ENCODE measurements around the gene EPHA4. TPM values are rescaled to one million over a fixed set of nuclear protein-coding genes. Genes with fewer than 3 reads are reported as not detected.

The EPHA4 gene
- total and polyA plus RNA-seq, 4 donors: 0.43 to 2.3 (median 1.1) TPM

GRCh38 chr2:221506469-221506868, 65.6 kb downstream of the EPHA4 start:
- Histone ChIP-seq H3K27me3 (ENCODE audit: control insufficient read depth in 4 of 4, insufficient read depth in 4 of 4, low read length in 3 of 4) (peaks cover 0 to 2% (median 1%) of the 10 kb centered on the region in 4 donors), H3K9ac (ENCODE audit: low read depth in 1 of 2, low read length in 2 of 2) (no peak overlapping the region), H3K36me3 (ENCODE audit: control insufficient read depth in 4 of 4, insufficient read depth in 3 of 4, low read depth in 1 of 4, low read length in 3 of 4) (no peaks in the 10 kb centered on the region), H3K9me3 (ENCODE audit: control insufficient read depth in 4 of 4, low read length in 3 of 4) (no peaks in the 10 kb centered on the region), H3K4me3 (ENCODE audit: low read depth in 1 of 3, low read length in 3 of 3) (no peak overlapping the region), H3K27ac (ENCODE audit: low read depth in 1 of 2, low read length in 2 of 2) (no peak overlapping the region), H3K4me1 (ENCODE audit: control insufficient read depth in 4 of 4, insufficient read depth in 4 of 4, low read length in 3 of 4) (no peaks in the 10 kb centered on the region)
- WGBS: 89% methylated on average over 2 of the region's 2 CpGs
- no peak for DNase-seq (ENCODE audit: low spot score)
- TF ChIP-seq HNF4A (conservative IDR thresholded peaks at IDR 0.05): no peak
- TF ChIP-seq, protein P1, sequence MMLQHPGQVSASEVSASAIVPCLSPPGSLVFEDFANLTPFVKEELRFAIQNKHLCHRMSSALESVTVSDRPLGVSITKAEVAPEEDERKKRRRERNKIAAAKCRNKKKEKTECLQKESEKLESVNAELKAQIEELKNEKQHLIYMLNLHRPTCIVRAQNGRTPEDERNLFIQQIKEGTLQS (IDR thresholded peaks at IDR 0.05): no peak
- TF ChIP-seq RXRA (IDR thresholded peaks at IDR 0.05): no peak
- TF ChIP-seq FOXA1 (IDR thresholded peaks at IDR 0.05): no peak
- no peak for TF ChIP-seq EGR1 (IDR thresholded peaks at IDR 0.05; ENCODE audit: low read depth in 2 of 2)
- TF ChIP-seq HNF4G (IDR thresholded peaks at IDR 0.05): no peak
- no peak for TF ChIP-seq TAF1 (conservative IDR thresholded peaks at IDR 0.05)
- TF ChIP-seq, protein P2, sequence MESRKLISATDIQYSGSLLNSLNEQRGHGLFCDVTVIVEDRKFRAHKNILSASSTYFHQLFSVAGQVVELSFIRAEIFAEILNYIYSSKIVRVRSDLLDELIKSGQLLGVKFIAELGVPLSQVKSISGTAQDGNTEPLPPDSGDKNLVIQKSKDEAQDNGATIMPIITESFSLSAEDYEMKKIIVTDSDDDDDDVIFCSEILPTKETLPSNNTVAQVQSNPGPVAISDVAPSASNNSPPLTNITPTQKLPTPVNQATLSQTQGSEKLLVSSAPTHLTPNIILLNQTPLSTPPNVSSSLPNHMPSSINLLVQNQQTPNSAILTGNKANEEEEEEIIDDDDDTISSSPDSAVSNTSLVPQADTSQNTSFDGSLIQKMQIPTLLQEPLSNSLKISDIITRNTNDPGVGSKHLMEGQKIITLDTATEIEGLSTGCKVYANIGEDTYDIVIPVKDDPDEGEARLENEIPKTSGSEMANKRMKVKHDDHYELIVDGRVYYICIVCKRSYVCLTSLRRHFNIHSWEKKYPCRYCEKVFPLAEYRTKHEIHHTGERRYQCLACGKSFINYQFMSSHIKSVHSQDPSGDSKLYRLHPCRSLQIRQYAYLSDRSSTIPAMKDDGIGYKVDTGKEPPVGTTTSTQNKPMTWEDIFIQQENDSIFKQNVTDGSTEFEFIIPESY (IDR thresholded peaks at IDR 0.05): no peak

DNA sequence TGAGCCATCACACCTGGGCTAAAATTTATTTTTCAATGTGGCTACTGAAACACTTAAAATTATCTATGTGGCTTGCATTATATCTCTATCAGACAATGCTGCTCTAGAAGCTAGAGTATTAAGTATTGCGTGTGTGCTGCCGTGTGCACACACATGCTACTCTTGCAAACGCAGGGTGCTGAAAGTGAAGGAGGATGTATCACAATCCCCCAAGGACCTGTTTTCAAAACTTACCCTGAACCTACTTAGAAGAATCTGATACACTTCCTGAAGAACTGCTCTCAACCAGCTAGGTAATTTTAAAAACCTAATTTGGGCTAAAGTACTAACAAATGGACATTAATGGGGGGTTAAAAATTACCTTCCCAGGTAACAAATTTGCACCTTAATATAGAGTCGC, 66.5 kb downstream of the EPHA4 start:
- H3K36me3 ChIP-seq (ENCODE audit: control insufficient read depth in 4 of 4, insufficient read depth in 3 of 4, low read depth in 1 of 4, low read length in 3 of 4): no peaks in the 10 kb centered on the region
- H3K27me3 ChIP-seq (ENCODE audit: control insufficient read depth in 4 of 4, insufficient read depth in 4 of 4, low read length in 3 of 4): peaks cover 0 to 2% (median 0%) of the 10 kb centered on the region in 4 donors
- no peak overlapping the region for H3K4me3 ChIP-seq (ENCODE audit: low read depth in 1 of 3, low read length in 3 of 3)
- H3K9ac ChIP-seq (ENCODE audit: low read depth in 1 of 2, low read length in 2 of 2): no peak overlapping the region
- H3K9me3 ChIP-seq (ENCODE audit: control insufficient read depth in 4 of 4, low read length in 3 of 4): no peaks in the 10 kb centered on the region
- 90% methylated on average over 4 of the region's 4 CpGs for WGBS
- H3K4me1 ChIP-seq (ENCODE audit: control insufficient read depth in 4 of 4, insufficient read depth in 4 of 4, low read length in 3 of 4): no peaks in the 10 kb centered on the region
- H3K27ac ChIP-seq (ENCODE audit: low read depth in 1 of 2, low read length in 2 of 2): no peak overlapping the region
- TF ChIP-seq FOXA2 (IDR thresholded peaks at IDR 0.05) (no peak), FOXA1 (IDR thresholded peaks at IDR 0.05) (no peak), NR2F2 (IDR thresholded peaks at IDR 0.05) (no peak), RXRA (IDR thresholded peaks at IDR 0.05) (no peak), TAF1 (conservative IDR thresholded peaks at IDR 0.05) (no peak)
- no peak for DNase-seq (ENCODE audit: low spot score)

DNA sequence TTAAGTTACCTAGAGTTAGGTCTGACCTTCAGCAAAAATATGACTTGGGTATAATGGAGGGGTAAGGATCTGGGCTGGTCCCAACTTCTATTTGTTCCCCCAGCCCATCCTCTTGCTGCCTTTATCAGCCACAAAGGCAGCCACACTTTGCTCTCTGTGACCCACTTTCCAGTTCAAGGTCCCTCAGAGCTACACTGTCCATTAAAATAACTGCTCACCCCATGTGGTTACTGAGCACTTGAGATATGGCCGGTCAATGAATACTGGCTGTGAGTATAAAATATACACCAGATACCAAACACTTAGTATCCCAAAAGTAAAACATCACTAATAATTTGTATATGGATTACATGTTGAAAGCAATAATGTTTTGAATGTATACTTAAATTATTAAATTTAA, 67.2 kb downstream of the EPHA4 start:
- Histone ChIP-seq H3K27ac (ENCODE audit: low read depth in 1 of 2, low read length in 2 of 2) (no peak overlapping the region), H3K4me3 (ENCODE audit: low read depth in 1 of 3, low read length in 3 of 3) (no peak overlapping the region)
- 96% methylated on average over 1 of the region's 1 CpG for WGBS

GRCh38 chr2:221503965-221504364, 68.1 kb downstream of the EPHA4 start:
- no peak for DNase-seq (ENCODE audit: low spot score)
- H3K27ac ChIP-seq (ENCODE audit: low read depth in 1 of 2, low read length in 2 of 2): no peak overlapping the region
- no peaks in the 10 kb centered on the region for H3K36me3 ChIP-seq (ENCODE audit: control insufficient read depth in 4 of 4, insufficient read depth in 3 of 4, low read depth in 1 of 4, low read length in 3 of 4)
- whole genome bisulfite sequencing: 21% methylated on average over 2 of the region's 2 CpGs
- H3K9me3 ChIP-seq (ENCODE audit: control insufficient read depth in 4 of 4, low read length in 3 of 4): no peaks in the 10 kb centered on the region
- H3K27me3 ChIP-seq (ENCODE audit: control insufficient read depth in 4 of 4, insufficient read depth in 4 of 4, low read length in 3 of 4): peaks cover 0 to 2% (median 0%) of the 10 kb centered on the region in 4 donors
- no peak overlapping the region for H3K4me3 ChIP-seq (ENCODE audit: low read depth in 1 of 3, low read length in 3 of 3)
- H3K9ac ChIP-seq (ENCODE audit: low read depth in 1 of 2, low read length in 2 of 2): no peak overlapping the region
- H3K4me1 ChIP-seq (ENCODE audit: control insufficient read depth in 4 of 4, insufficient read depth in 4 of 4, low read length in 3 of 4): no peaks in the 10 kb centered on the region
- TF ChIP-seq YY1 (IDR thresholded peaks at IDR 0.05): no peak
- no peak for TF ChIP-seq NR2F2 (IDR thresholded peaks at IDR 0.05)
- no peak for TF ChIP-seq HNF4G (IDR thresholded peaks at IDR 0.05)
- no peak for TF ChIP-seq FOXA2 (IDR thresholded peaks at IDR 0.05)
- TF ChIP-seq TAF1 (conservative IDR thresholded peaks at IDR 0.05): no peak
- no peak for TF ChIP-seq GABPA (IDR thresholded peaks at IDR 0.05 in 1 of 2, conservative IDR thresholded peaks at IDR 0.05 in 1 of 2)
- TF ChIP-seq CTCF (IDR thresholded peaks at IDR 0.05; ENCODE audit: low read depth, low read length, missing input control): no peak
- TF ChIP-seq SP1 (IDR thresholded peaks at IDR 0.05): no peak
- no peak for TF ChIP-seq EGR1 (IDR thresholded peaks at IDR 0.05; ENCODE audit: low read depth in 2 of 2)
- TF ChIP-seq, protein P1 (IDR thresholded peaks at IDR 0.05): no peak
- TF ChIP-seq, protein P2 (IDR thresholded peaks at IDR 0.05): no peak
- no peak for TF ChIP-seq RAD21 (IDR thresholded peaks at IDR 0.05)
- TF ChIP-seq JUND (IDR thresholded peaks at IDR 0.05): no peak
- no peak for TF ChIP-seq HNF4A (conservative IDR thresholded peaks at IDR 0.05)

More for the DNA sequence above, 67.2 kb downstream of the EPHA4 start:
- H3K9ac ChIP-seq (ENCODE audit: low read depth in 1 of 2, low read length in 2 of 2): no peak overlapping the region
- no peaks in the 10 kb centered on the region for H3K4me1 ChIP-seq (ENCODE audit: control insufficient read depth in 4 of 4, insufficient read depth in 4 of 4, low read length in 3 of 4)
- no peaks in the 10 kb centered on the region for H3K36me3 ChIP-seq (ENCODE audit: control insufficient read depth in 4 of 4, insufficient read depth in 3 of 4, low read depth in 1 of 4, low read length in 3 of 4)
- no peak for TF ChIP-seq EGR1 (IDR thresholded peaks at IDR 0.05; ENCODE audit: low read depth in 2 of 2)
- H3K27me3 ChIP-seq (ENCODE audit: control insufficient read depth in 4 of 4, insufficient read depth in 4 of 4, low read length in 3 of 4): peaks cover 0 to 2% (median 0%) of the 10 kb centered on the region in 4 donors
- no peak for DNase-seq (ENCODE audit: low spot score)
- H3K9me3 ChIP-seq (ENCODE audit: control insufficient read depth in 4 of 4, low read length in 3 of 4): no peaks in the 10 kb centered on the region

Measured in liver (tissue), 9 donors.